ENCODE measurements around the gene UBE2E1.
"Not testable (repeated sequence)": the region's sequence is repeated elsewhere in the genome, so short reads cannot be mapped to it uniquely, and the experiment has no call there.

UBE2E1 gene

DNA sequence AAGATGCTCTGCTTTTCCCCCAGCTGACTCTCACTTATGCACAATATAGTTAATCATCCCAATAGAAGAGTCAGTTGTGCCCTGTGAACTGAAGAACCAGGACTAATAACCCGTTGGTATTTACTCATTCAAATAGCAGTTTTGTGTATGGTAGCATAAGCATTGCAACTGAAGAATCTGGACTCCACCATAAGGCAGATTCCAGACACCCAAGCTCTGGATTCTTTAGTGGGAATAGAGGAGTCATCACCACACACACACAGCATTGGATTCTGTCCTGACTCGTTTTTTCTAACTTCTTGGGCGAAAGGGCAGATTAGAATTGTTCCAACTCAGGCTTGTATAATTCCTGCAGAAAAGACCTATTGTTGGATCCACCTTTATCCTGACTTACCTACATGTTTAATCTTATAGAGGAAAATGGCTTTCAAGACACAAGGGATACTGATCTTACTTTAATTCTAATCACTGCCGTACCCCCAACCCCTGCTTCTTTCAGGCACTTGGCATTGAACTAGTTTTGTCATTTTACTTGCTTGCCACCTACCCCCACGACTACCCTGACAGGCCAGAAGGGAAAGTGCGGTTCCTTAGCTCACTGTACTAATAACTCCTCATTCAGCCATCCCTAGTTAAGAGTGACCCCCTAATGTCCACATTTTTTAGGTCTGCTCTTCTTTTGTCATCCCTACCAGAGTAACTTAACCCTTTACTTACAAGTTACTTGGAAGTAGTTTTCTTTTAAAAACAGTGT is 68.8 kb downstream of the UBE2E1 start:
- TF ChIP-seq, protein P1, sequence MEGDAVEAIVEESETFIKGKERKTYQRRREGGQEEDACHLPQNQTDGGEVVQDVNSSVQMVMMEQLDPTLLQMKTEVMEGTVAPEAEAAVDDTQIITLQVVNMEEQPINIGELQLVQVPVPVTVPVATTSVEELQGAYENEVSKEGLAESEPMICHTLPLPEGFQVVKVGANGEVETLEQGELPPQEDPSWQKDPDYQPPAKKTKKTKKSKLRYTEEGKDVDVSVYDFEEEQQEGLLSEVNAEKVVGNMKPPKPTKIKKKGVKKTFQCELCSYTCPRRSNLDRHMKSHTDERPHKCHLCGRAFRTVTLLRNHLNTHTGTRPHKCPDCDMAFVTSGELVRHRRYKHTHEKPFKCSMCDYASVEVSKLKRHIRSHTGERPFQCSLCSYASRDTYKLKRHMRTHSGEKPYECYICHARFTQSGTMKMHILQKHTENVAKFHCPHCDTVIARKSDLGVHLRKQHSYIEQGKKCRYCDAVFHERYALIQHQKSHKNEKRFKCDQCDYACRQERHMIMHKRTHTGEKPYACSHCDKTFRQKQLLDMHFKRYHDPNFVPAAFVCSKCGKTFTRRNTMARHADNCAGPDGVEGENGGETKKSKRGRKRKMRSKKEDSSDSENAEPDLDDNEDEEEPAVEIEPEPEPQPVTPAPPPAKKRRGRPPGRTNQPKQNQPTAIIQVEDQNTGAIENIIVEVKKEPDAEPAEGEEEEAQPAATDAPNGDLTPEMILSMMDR (IDR thresholded peaks at IDR 0.05; ENCODE audit: extremely low read depth, insufficient read depth, missing control alignments), result no peak
- DNase-seq (ENCODE audit: low spot score), result no peak
- in situ Hi-C loops (cut with MboI; ENCODE audit: low pct_unique_long_range_greater_than_20kb, low sequenced_read_pairs, unreplicated experiment), result loop anchor here (25.0 kb wide), 1 partner anchor 363 kb away; no protein-coding TSS in a partner anchor

DNA sequence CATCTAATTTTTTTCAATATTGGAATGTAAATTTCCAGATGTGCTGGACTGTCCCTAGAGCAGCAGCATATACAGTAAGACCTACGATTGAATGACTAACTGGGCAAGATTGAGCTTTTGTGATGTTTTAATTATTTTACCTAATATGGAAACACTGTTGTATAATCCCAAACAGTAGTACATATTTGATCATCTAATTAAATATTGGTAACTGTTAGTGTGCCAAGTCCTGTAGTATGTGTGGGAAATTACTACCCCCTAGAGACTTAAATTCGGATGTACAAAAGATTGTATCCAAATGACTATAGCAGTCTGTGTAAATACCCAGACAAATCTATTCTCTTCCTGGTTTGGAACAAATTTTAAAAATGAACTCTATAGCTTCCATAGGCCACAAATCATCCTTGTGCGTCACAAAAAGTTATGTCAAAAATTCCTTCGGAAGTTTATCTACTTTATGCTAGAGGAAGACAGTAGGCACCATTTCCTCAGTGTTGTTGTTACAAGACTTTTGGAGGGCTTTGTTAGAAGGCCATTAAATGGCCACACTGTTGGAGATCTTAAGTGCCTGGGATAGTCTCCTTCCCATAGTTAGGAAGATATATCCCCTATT is 69.5 kb downstream of the UBE2E1 start:
- DNase-seq (ENCODE audit: low spot score), result no peak
- in situ Hi-C loops (cut with MboI; ENCODE audit: low pct_unique_long_range_greater_than_20kb, low sequenced_read_pairs, unreplicated experiment), result loop anchor here (25.0 kb wide), 1 partner anchor 362 kb away; no protein-coding TSS in a partner anchor
- TF ChIP-seq, protein P1 (IDR thresholded peaks at IDR 0.05; ENCODE audit: extremely low read depth, insufficient read depth, missing control alignments), result no peak

DNA sequence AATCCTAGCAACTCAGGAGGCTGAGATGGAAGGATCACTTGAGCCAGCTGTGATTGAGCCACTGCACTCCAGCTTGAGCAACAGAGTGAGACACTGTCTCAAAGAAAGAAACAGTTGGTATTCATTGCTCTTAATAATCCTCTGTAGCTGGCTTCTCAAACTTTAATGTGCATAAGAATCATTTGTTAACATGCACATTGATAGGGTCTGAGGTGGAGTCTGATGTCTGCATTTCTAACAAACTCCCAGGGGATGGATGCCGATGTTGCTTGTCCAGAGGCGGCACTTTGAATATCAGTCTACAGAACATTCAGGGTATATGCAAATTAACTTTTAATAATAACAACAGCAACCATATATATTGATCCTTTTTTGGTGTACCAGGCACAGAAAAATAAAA is 71.2 kb downstream of the UBE2E1 start:
- TF ChIP-seq, protein P1 (IDR thresholded peaks at IDR 0.05; ENCODE audit: extremely low read depth, insufficient read depth, missing control alignments), result no peak
- DNase-seq (ENCODE audit: low spot score), result no peak
- in situ Hi-C loops (cut with MboI; ENCODE audit: low pct_unique_long_range_greater_than_20kb, low sequenced_read_pairs, unreplicated experiment), result loop anchor here (25.0 kb wide), 1 partner anchor 360 kb away; no protein-coding TSS in a partner anchor

DNA sequence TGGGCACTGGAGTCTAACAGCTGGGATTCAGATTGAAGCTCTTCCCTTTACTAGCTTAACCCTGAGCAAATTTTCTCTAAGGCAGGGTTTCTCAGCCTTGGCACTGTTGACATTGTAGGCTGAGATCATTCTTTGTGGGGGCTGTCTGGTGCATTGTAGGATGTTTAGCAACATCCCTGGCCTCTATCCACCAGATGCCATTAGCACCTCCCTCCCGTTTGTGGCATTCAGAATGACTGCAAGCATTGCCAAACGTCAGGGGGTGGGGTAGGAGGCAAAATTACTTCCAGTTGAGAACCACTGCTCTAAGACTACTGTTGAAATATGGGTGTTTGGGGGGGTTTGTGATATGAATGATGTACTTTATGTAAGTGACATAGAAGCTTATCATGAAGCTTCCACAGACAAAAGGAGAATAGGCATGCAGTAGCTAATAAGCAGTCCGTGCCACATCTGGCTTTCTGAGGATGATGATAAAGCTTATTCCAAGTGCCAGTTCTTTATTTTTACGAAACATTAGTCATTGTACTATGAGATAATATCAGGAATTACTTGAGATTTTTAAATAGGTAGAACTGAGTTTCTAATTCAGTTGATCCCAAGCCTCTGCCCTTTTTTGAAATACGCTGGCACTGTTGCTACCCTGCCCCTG is 71.7 kb downstream of the UBE2E1 start:
- no peak for DNase-seq (ENCODE audit: low spot score)
- in situ Hi-C loops (cut with MboI; ENCODE audit: low pct_unique_long_range_greater_than_20kb, low sequenced_read_pairs, unreplicated experiment), result loop anchor here (25.0 kb wide), 1 partner anchor 360 kb away; no protein-coding TSS in a partner anchor
- TF ChIP-seq, protein P1 (IDR thresholded peaks at IDR 0.05; ENCODE audit: extremely low read depth, insufficient read depth, missing control alignments), result no peak

DNA sequence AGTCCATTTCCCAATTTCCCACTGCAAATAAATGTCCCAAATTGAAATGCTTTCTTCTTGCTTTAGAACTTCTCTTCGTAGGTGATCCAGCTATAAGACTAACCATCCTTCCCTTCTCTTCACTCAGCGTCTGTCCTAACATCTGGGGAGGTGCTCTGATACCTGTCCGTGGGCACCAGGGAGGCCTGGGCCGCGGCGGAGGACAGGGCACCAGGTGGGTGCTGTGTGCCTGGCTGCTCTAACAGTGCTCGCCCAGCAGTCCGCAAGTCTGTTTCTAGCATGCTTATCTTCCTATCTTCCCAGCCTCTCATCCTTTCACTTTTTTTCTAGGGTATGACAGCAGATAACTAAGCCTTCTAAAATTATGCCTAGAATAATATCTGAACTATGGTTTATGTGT is 73.7 kb downstream of the UBE2E1 start:
- in situ Hi-C loops (cut with MboI; ENCODE audit: low pct_unique_long_range_greater_than_20kb, low sequenced_read_pairs, unreplicated experiment), result loop anchor here (25.0 kb wide), 1 partner anchor 358 kb away; no protein-coding TSS in a partner anchor
- DNase-seq (ENCODE audit: low spot score), result no peak
- TF ChIP-seq, protein P1 (IDR thresholded peaks at IDR 0.05; ENCODE audit: extremely low read depth, insufficient read depth, missing control alignments), result no peak

DNA sequence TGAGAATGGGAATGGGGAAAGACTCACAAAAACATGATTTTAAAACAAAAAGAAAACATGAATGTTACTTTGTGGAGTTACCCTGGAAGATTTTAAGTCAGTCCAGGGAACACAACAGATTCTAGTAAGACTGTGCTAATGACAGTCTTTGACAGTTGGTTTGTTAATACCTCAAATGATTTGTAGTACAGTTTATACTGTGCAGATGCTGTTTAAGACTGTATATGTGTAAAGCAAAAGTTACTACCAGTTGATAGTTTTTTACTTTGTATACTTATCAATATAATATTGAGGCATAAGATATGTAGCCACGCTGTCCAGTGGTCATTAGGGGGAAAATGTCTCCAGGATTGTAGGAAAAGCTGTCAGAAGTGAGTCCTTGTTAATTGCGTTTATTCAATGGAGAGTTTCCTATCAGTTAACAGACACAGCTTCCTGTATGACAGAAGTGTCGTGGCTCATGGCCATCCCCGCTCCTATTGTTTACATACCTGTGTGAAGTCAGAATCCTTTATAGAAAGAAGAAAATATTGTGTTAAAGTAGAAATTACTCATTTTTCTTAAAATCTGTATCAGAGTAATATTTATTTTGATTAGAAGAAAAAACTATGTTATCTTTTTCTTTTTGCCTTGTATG is 75.1 kb downstream of the UBE2E1 start:
- no peak for DNase-seq (ENCODE audit: low spot score)
- TF ChIP-seq, protein P1 (IDR thresholded peaks at IDR 0.05; ENCODE audit: extremely low read depth, insufficient read depth, missing control alignments), result no peak
- in situ Hi-C loops (cut with MboI; ENCODE audit: low pct_unique_long_range_greater_than_20kb, low sequenced_read_pairs, unreplicated experiment), result loop anchor here (25.0 kb wide), 1 partner anchor 356 kb away; no protein-coding TSS in a partner anchor

DNA sequence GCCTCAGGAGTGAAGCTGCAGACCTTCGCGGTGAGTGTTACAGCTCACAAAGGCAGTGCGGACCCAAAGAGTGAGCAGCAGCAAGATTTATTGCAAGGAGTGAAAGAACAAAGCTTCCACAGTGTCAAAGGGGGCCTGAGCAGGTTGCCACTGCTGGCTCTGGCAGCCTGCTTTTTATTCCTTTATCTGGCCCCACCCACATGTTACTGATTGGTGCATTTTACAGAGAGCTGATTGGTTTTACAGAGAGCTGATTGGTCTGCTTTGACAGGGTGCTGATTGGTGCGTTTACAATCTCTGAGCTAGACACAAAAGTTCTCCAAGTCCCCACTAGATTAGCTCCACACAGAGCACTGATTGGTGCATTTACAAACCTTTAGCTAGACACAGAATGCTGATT is 76.2 kb downstream of the UBE2E1 start:
- in situ Hi-C loops (cut with MboI; ENCODE audit: low pct_unique_long_range_greater_than_20kb, low sequenced_read_pairs, unreplicated experiment), result loop anchor here (25.0 kb wide), 1 partner anchor 355 kb away; no protein-coding TSS in a partner anchor
- not testable (repeated sequence) for DNase-seq (ENCODE audit: low spot score)

All from GM13977 (cell line).